Keratinocyte (primary cell): ENCODE measurements around the gene PPARGC1A.

ENCODE experiments used
- CTCF ChIP-seq, 3 experiments: IDR thresholded peaks in 1 of 3; conservative IDR thresholded peaks in 1 of 3; optimal IDR thresholded peaks in 1 of 3; 2 replicates in 2 of 3; 3 replicates in 1 of 3; pipeline versions ENCODE3 to v1.5.1; 2011; ENCODE audit warnings: low read length in 3 of 3, mild to moderate bottlenecking in 3 of 3, moderate library complexity in 2 of 3, control low read depth in 1 of 3, inconsistent platforms in 1 of 3; ENCODE audit not compliant: insufficient read depth in 2 of 3; ENCODE audit errors: extremely low read depth in 1 of 3
- EZH2 ChIP-seq: IDR thresholded peaks from one replicate; pipeline ENCODE4 v1.6.1; 2012; ENCODE audit warnings: inconsistent platforms, mild to moderate bottlenecking, low read length, moderate library complexity

GRCh38 chr4:23762551-23762950 lies 127.3 kb downstream of the PPARGC1A start:
- TF ChIP-seq CTCF (optimal IDR thresholded peaks at IDR 0.05 in 1 of 3, IDR thresholded peaks at IDR 0.05 in 1 of 3, conservative IDR thresholded peaks at IDR 0.05 in 1 of 3; ENCODE audit: extremely low read depth in 1 of 3, insufficient read depth in 2 of 3, low read length in 3 of 3) (no peak), EZH2 (no peak)
